NCI-H1048 (cell line): ENCODE measurements around the gene CEBPZOS.

Source experiments
- DNase-seq: peaks from one replicate; lab custom pipeline; 2025; lab: John Stamatoyannopoulos, UW

The CEBPZOS gene

GRCh38 chr2:37232131-37232933 is 36.0 kb downstream of the CEBPZOS start:
- no peak for DNase-seq

DNA sequence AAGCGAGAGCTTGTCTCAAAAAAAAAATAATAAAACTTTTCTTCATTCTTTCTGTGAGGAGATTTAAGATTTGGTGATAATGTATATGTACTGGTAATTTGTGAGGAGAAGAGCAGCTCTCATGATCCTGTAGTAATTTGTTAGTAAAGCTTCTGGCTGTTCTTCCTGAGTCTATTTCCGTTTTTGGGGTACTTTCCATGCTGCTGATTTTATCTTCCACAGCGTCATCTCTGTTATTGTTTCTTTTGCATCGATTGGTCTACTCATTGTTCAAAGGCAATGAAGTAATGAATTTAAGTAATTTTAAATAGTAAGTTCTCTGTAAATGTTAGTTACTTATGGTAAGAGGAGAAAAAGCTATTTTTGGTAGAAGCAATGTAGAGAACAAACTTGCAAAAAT is 47.1 kb downstream of the CEBPZOS start:
- DNase-seq = no peak

- no peak for DNase-seq
Measured at GRCh38 chr2:37244017-37244416, 47.7 kb downstream of the CEBPZOS start.

DNA sequence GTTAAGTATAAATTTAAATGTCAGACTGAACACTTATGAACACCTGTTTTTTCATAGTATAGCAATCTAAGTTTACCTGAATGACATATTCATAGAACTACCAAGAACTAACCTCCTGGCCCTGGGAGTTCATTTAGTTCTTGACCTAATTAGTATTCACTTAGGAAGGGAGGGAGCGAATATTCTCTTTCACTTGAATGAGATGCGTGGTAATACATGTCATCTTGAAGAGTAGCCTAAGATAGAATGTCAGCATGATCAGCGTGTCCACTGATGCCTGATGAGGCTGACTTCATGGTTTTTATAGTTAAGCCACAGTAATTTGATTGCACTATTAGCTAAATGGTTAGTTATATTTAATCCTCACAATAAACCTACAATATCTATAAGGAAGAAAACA is 48.5 kb downstream of the CEBPZOS start:
- DNase-seq = no peak

DNA sequence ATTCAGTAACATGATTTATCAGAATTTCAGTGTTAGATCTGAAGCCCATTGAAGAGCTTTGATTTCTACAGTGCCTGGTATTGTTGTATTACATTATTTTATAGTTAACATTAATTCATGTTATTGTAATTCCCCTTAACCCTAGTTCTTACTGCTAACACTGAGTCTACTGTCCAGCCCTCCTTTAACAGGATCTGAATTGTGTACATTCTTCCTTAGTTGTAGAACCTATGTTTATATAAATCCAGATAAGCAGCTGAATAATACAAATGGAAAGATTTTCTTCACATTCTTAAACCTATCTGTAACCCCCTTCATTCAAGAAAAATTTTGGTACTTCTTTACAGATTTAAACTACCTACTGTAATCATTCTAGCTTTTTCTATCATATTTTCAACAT is 49.9 kb downstream of the CEBPZOS start:
- no peak for DNase-seq

GRCh38 chr2:37250869-37251740 is 54.8 kb downstream of the CEBPZOS start:
- no peak for DNase-seq
